ENCODE results near the gene COQ7.

GRCh38 chr16:19066988-19067348 is 446 bp upstream of the COQ7 start:
- TF ChIP-seq CTCF (IDR thresholded peaks at IDR 0.05; ENCODE audit: low read depth, low read length, poor library complexity, severe bottlenecking): no peak
- TF ChIP-seq EZH2phosphoT487 (IDR thresholded peaks at IDR 0.05; ENCODE audit: borderline replicate concordance, low read length): no peak

Data from DOHH2 (cell line).